Left lung (tissue), 10 donors: ENCODE measurements around the gene CDKN2C. TPM values are rescaled to one million over a fixed set of nuclear protein-coding genes. Genes with fewer than 3 reads are reported as not detected.
A peak's percentile ranks its signal among the peaks of the same experiment; 100 is the strongest.

Source experiments
- ATAC-seq: fragments of 200-7000 bp; cut with Tn5 transposase; one replicate; pipeline ENCODE4 v1.9.1; 2020; ENCODE audit warnings: moderate library complexity
- DNase-seq, 4 donors: peaks; one replicate each; pipeline ENCODE4 v3.0.0-alpha.2; 2013 to 2020
- H3K27ac ChIP-seq, 2 donors: fragments of 200-600 bp; sonication (generic) in 1 of 2; one replicate each; pipeline versions ENCODE4 v1.5.0 to v1.8.0; 2020 to 2021
- H3K27me3 ChIP-seq, 2 donors: fragments of 200-600 bp; sonication (generic) in 1 of 2; one replicate each; pipeline versions ENCODE4 v1.5.0 to v1.8.0; 2020 to 2021
- H3K36me3 ChIP-seq, 2 donors: fragments of 200-600 bp; sonication (generic) in 1 of 2; one replicate each; pipeline versions ENCODE4 v1.5.0 to v1.8.0; 2020 to 2021
- H3K4me1 ChIP-seq, 2 donors: fragments of 200-600 bp; one replicate each; pipeline ENCODE4 v1.8.0; 2021
- H3K4me3 ChIP-seq, 2 donors: fragments of 200-600 bp; sonication (generic) in 1 of 2; one replicate each; pipeline versions ENCODE4 v1.5.0 to v1.8.0; 2020 to 2021; ENCODE audit warnings: mild to moderate bottlenecking in 1 of 2
- H3K9me3 ChIP-seq, 2 donors: fragments of 200-600 bp; sonication (generic) in 1 of 2; one replicate each; pipeline versions ENCODE4 v1.5.0 to v1.8.0; 2020 to 2021
- CTCF ChIP-seq, 2 donors: fragments of 200-600 bp; sonication (generic) in 1 of 2; IDR thresholded peaks; one replicate each; pipeline versions ENCODE4 v1.5.0 to v1.8.0; 2021; ENCODE audit warnings: antibody characterized with exemption in 2 of 2
- intact Hi-C, 2 donors: fragments of 100-400 bp; cut with DNase I; formaldehyde crosslinking; loops; one replicate each; pipeline versions ENCODE4 v1.11.2 to v1.14.2; 2022
- polyA plus RNA-seq, 6 donors: library from polyadenylated mRNA; unstranded; fragments of 120-200 nt; gene quantifications; one replicate each; pipeline ENCODE4 v1.2.1, GENCODE V29; 2013; ENCODE audit not compliant: insufficient read length in 6 of 6
- total RNA-seq, 2 donors: library from RNA; stranded (reverse); fragmentation: NEBNext Ultra II Directional; extraction: Animal tissue kit (Norgen Biotek cat#: 25700); gene quantifications; one replicate each; pipeline ENCODE4 v1.2.1, GENCODE V29; 2021
- donor health status: DM: no; HTN: yes; CAD: no.
- donor health status: DM: no; HTN: no; CAD: no.

The CDKN2C gene
- total and polyA plus RNA-seq, 8 donors, result 12.3 to 35.5 (median 18.3) TPM

- Histone ChIP-seq H3K4me1 (peaks cover 0 to 26% of the 10 kb centered on the region in 2 donors), H3K9me3 (no peaks in the 10 kb centered on the region), H3K4me3 (no peak overlapping the region), H3K36me3 (no peaks in the 10 kb centered on the region), H3K27me3 (peaks cover 0 to 27% of the 10 kb centered on the region in 2 donors), H3K27ac (no peak overlapping the region)
- no peak for ATAC-seq
- TF ChIP-seq CTCF (IDR thresholded peaks at IDR 0.05), result no peak
- intact Hi-C loops, result no loop called here
- DNase-seq, result no peak
Observed at GRCh38 chr1:50973875-50974617, 4.0 kb downstream of the CDKN2C start.

GRCh38 chr1:50974618-50974935 is 4.5 kb downstream of the CDKN2C start:
- H3K36me3 ChIP-seq, result no peaks in the 10 kb centered on the region
- ATAC-seq (no peak), DNase-seq (no peak)
- intact Hi-C loops, result no loop called here
- TF ChIP-seq CTCF (IDR thresholded peaks at IDR 0.05), result no peak
- H3K4me1 ChIP-seq, result peaks cover 0 to 26% of the 10 kb centered on the region in 2 donors
- peaks cover 0 to 33% of the 10 kb centered on the region in 2 donors for H3K27me3 ChIP-seq
- no peak overlapping the region for H3K4me3 ChIP-seq
- H3K27ac ChIP-seq, result no peak overlapping the region
- H3K9me3 ChIP-seq, result no peaks in the 10 kb centered on the region

DNA sequence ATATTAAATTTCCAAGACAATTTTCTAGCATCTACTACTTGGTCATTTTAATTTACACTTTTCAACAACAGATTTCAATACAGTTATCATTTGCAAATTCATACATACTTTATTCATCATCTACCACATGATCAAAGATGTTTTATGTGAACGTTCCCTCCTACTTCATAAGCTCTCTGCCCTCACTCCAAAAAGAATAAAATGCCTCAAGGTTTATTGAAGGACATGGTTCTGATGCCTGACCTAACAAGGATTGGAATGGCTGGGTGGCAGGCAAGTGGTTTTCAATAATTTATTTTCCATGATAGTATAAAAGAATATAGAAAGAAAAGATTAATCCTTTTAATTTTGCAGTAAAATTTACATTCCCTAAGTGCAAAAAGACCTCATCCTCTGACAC is 5.4 kb downstream of the CDKN2C start:
- TF ChIP-seq CTCF (IDR thresholded peaks at IDR 0.05), result no peak
- Histone ChIP-seq H3K27me3 (peaks cover 0 to 40% of the 10 kb centered on the region in 2 donors), H3K4me1 (peaks cover 0 to 26% of the 10 kb centered on the region in 2 donors), H3K9me3 (no peaks in the 10 kb centered on the region), H3K27ac (no peak overlapping the region), H3K4me3 (no peak overlapping the region), H3K36me3 (no peaks in the 10 kb centered on the region)
- intact Hi-C loops, result no loop called here
- ATAC-seq (no peak), DNase-seq (no peak)

DNA sequence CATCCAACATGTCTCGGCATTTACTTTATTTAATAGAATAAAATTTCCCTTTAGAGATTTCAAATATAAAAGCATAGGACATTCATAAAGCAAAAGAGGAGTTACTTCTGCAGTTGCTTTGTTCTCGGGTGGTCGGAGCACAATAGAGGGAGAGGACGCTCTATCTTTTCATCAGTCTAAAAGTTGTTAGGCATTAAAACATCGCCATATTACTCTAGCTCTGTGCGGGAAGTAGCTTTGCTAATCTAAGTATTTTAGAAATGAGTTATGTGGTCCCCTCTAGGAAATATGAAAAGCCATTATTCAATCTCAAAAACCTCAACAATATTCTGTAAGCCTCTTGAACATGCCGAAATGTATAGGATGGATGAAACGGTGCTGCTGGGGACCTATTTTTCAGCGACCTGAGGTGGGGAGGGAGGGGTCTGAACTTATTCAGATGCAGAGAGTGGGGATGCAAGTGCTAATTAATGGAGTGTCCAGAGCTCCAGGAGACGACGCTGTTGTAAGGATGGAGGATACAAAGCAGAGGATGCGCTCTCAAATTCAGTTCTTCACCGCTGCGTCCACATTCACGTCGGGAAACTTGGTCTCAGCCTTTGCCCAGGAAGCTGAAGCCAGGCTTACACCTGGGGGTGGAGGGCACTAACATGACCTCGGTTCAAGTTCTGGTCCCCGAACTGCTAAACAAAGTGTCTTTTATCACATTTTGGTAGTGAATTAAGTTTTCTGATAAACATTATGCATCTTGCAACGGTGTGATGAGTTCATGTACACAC is 6.3 kb downstream of the CDKN2C start:
- peaks cover 0 to 17% of the 10 kb centered on the region in 2 donors for H3K4me1 ChIP-seq
- H3K27me3 ChIP-seq, result peaks cover 0 to 48% of the 10 kb centered on the region in 2 donors
- no peaks in the 10 kb centered on the region for H3K9me3 ChIP-seq
- peak overlapping the region; percentile 76 to 77 for H3K4me3 ChIP-seq
- no peak for TF ChIP-seq CTCF (IDR thresholded peaks at IDR 0.05)
- intact Hi-C loops, result no loop called here
- no peaks in the 10 kb centered on the region for H3K36me3 ChIP-seq
- ATAC-seq (no peak), DNase-seq (no peak)
- peak overlapping the region; percentile 86 to 94 for H3K27ac ChIP-seq

DNA sequence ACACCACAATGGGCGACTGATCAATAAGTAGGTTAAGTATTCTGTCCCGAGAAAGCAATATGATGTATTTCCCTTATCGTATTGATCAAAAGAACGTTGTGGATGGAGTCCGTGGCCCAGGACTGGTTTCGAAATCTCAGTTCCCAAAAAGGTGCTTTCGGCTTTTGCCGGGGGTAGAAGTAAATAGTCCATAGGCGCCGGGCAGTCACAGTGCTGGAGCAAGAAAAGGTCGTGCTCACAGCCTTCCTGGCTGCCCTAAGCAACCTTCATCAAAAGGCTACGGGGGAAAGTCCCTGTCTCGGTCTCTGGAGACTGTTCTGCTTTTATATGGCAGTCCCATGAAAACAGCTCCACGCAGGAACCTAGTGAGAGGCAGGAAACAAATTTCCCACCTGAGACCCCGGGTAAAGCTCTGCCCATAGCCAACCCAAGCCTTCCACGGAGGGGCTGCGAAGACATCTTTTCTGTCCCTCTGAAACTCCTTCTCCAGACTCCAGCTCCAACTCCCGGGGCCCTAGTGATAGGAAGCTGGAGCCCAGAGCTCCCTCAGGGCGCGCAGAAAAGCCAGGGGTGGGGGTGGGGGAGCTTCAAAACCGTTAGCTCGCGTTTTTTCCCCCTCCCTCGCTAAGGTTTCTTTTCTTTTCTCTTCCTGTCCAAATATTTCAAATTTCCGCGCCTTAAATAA is 7.0 kb downstream of the CDKN2C start:
- H3K4me1 ChIP-seq, result peaks cover 0 to 11% of the 10 kb centered on the region in 2 donors
- peak overlapping the region; percentile 86 to 94 for H3K27ac ChIP-seq
- H3K36me3 ChIP-seq, result no peaks in the 10 kb centered on the region
- DNase-seq, result no peak
- no peaks in the 10 kb centered on the region for H3K9me3 ChIP-seq
- intact Hi-C loops, result no loop called here
- H3K27me3 ChIP-seq, result peaks cover 0 to 55% of the 10 kb centered on the region in 2 donors
- ATAC-seq, result peak; percentile 63
- no peak for TF ChIP-seq CTCF (IDR thresholded peaks at IDR 0.05)
- peak overlapping the region; percentile 76 to 77 for H3K4me3 ChIP-seq
